Liver (tissue), 9 donors: ENCODE data around the gene LRRN3. TPM values are rescaled to one million over a fixed set of nuclear protein-coding genes. Genes with fewer than 3 reads are reported as not detected.

Experiments
- DNase-seq: peaks from one replicate; pipeline ENCODE4 v3.0.0-alpha.2; 2017; ENCODE audit warnings: low spot score
- H3K27ac ChIP-seq, 2 donors: one replicate each; pipeline ENCODE4 v1.7.0; 2013; ENCODE audit warnings: inconsistent platforms in 2 of 2, low read length in 2 of 2, control low read depth in 1 of 2, low read depth in 1 of 2, mild to moderate bottlenecking in 1 of 2
- H3K27me3 ChIP-seq, 4 donors: one replicate each; pipeline versions ENCODE4 v1.6.1 to v1.7.0; 2013; ENCODE audit warnings: low read length in 3 of 4, inconsistent platforms in 1 of 4, mild to moderate bottlenecking in 1 of 4, moderate library complexity in 1 of 4; ENCODE audit not compliant: control insufficient read depth in 4 of 4, insufficient read depth in 4 of 4
- H3K36me3 ChIP-seq, 4 donors: one replicate each; pipeline versions ENCODE4 v1.6.1 to v1.7.0; 2013; ENCODE audit warnings: low read length in 3 of 4, mild to moderate bottlenecking in 3 of 4, low read depth in 1 of 4, moderate library complexity in 1 of 4; ENCODE audit not compliant: control insufficient read depth in 4 of 4, insufficient read depth in 3 of 4
- H3K4me1 ChIP-seq, 4 donors: one replicate each; pipeline versions ENCODE4 v1.6.1 to v1.7.0; 2013; ENCODE audit warnings: low read length in 3 of 4, mild to moderate bottlenecking in 3 of 4, moderate library complexity in 1 of 4; ENCODE audit not compliant: control insufficient read depth in 4 of 4, insufficient read depth in 4 of 4
- H3K4me3 ChIP-seq, 3 donors: one replicate each; pipeline versions ENCODE4 v1.6.1 to v1.7.0; 2013; ENCODE audit warnings: low read length in 3 of 3, control low read depth in 1 of 3, low read depth in 1 of 3, mild to moderate bottlenecking in 1 of 3
- H3K9ac ChIP-seq, 2 donors: one replicate each; pipeline ENCODE4 v1.7.0; 2013; ENCODE audit warnings: low read length in 2 of 2, mild to moderate bottlenecking in 2 of 2, moderate library complexity in 2 of 2, control low read depth in 1 of 2, low read depth in 1 of 2
- H3K9me3 ChIP-seq, 4 donors: one replicate each; pipeline versions ENCODE4 v1.6.1 to v1.7.0; 2013; ENCODE audit warnings: low read length in 3 of 4; ENCODE audit not compliant: control insufficient read depth in 4 of 4
- EGR1 ChIP-seq, 2 donors: IDR thresholded peaks; 2 replicates each; pipeline ENCODE4 v1.6.1; 2016 to 2018; ENCODE audit warnings: antibody characterized with exemption in 2 of 2, low read depth in 2 of 2
- FOXA1 ChIP-seq: IDR thresholded peaks from 2 replicates; pipeline ENCODE4 v1.6.1; 2016; ENCODE audit warnings: antibody characterized with exemption
- FOXA2 ChIP-seq: IDR thresholded peaks from 2 replicates; pipeline ENCODE4 v1.6.1; 2016; ENCODE audit warnings: antibody characterized with exemption
- GABPA ChIP-seq, 2 donors: IDR thresholded peaks in 1 of 2; conservative IDR thresholded peaks in 1 of 2; 2 replicates each; pipeline ENCODE4 v1.6.1; 2016; ENCODE audit warnings: antibody characterized with exemption in 2 of 2, mild to moderate bottlenecking in 1 of 2, moderate library complexity in 1 of 2
- HNF4A ChIP-seq, 2 donors: conservative IDR thresholded peaks; 2 replicates each; pipeline ENCODE4 v1.6.1; 2016; ENCODE audit warnings: antibody characterized with exemption in 2 of 2, mild to moderate bottlenecking in 2 of 2
- HNF4G ChIP-seq: IDR thresholded peaks from 2 replicates; pipeline ENCODE4 v1.6.1; 2016; ENCODE audit warnings: antibody characterized with exemption
- JUND ChIP-seq, 2 donors: IDR thresholded peaks; 2 replicates each; pipeline ENCODE4 v1.6.1; 2016; ENCODE audit warnings: antibody characterized with exemption in 2 of 2
- NR2F2 ChIP-seq: IDR thresholded peaks from 2 replicates; pipeline ENCODE4 v1.6.1; 2016; ENCODE audit warnings: antibody characterized with exemption
- RAD21 ChIP-seq, 2 donors: IDR thresholded peaks; 2 replicates each; pipeline ENCODE4 v1.6.1; 2016; ENCODE audit warnings: antibody characterized with exemption in 2 of 2, mild to moderate bottlenecking in 2 of 2
- RXRA ChIP-seq, 2 donors: IDR thresholded peaks; 2 replicates each; pipeline ENCODE4 v1.6.1; 2017 to 2018; ENCODE audit warnings: antibody characterized with exemption in 2 of 2, mild to moderate bottlenecking in 1 of 2
- SP1 ChIP-seq: IDR thresholded peaks from 2 replicates; pipeline ENCODE4 v1.6.1; 2018; ENCODE audit warnings: antibody characterized with exemption, mild to moderate bottlenecking
- TAF1 ChIP-seq: conservative IDR thresholded peaks from 2 replicates; pipeline ENCODE4 v1.6.1; 2016; ENCODE audit warnings: antibody characterized with exemption, mild to moderate bottlenecking
- YY1 ChIP-seq: IDR thresholded peaks from 2 replicates; pipeline ENCODE4 v1.6.1; 2016; ENCODE audit warnings: antibody characterized with exemption, mild to moderate bottlenecking
- WGBS: extraction: QIAGEN DNeasy Blood & Tissue Kit; methylation state at CpG from one replicate; pipeline ENCODE4 v1.1.7; 2013; 5-methylcytosine and 5-hydroxymethylcytosine counted together
- polyA plus RNA-seq, 2 donors: library from polyadenylated mRNA; stranded (reverse) in 1 of 2; unstranded in 1 of 2; fragments of 200-250 nt in 1 of 2; fragments of >200 nt in 1 of 2; fragmentation: Nextera tagmentation in 1 of 2; extraction: Ambion mirVana in 1 of 2; gene quantifications; one replicate each; pipeline versions ENCODE4 v1.2.1 to v1.2.3, GENCODE V29; 2013 to 2015
- total RNA-seq, 2 donors: library from RNA; depleted of rRNA; stranded (reverse); fragments of >200 nt; gene quantifications; one replicate each; pipeline ENCODE4 v1.2.3, GENCODE V29; 2014
- TF ChIP-seq, protein P1 (sequence below): fragments of 150-350 bp; IDR thresholded peaks from 2 replicates; pipeline ENCODE4 v1.5.1; 2017; ENCODE audit warnings: improper control_type of control experiment, low read depth, low read length; ENCODE audit not compliant: missing input control
- TF ChIP-seq, protein P2 (sequence below): IDR thresholded peaks from 2 replicates; pipeline ENCODE4 v1.6.1; 2016; ENCODE audit warnings: antibody characterized with exemption, mild to moderate bottlenecking
- TF ChIP-seq, protein P3 (sequence below): IDR thresholded peaks from 2 replicates; pipeline ENCODE4 v1.6.1; 2016; ENCODE audit warnings: antibody characterized with exemption
- TF ChIP-seq, protein P4 (sequence below): IDR thresholded peaks from 2 replicates; pipeline ENCODE4 v1.6.1; 2016; ENCODE audit warnings: antibody characterized with exemption
- donor health status: healthy.
- donor health status: healthy.
- donor health status: healthy.
- donor health status: healthy.
- donor health status: healthy.

The LRRN3 gene
- total and polyA plus RNA-seq, 4 donors = 0.18 to 1.1 (median 0.32) TPM

DNA sequence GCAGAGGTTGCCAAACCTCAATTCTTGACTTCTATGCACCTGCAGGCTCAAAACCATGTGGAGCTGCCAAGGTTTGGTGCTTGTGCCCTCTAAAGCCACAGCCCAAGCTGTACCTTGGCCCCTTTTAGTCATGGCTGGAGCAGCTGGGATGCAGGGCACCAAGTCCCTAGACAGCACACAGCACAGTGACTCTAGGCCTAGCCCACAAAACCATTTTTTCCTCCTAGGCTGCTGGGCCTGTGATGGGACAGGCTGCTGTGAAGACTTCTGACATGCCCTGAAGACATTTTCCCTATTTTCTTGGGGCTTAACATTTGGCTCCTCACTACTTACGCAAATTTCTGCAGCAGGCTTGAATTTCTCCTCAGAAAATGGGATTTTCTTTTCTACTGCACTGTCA lies 27.8 kb upstream of the LRRN3 start:
- Histone ChIP-seq H3K9me3 (peaks cover 0 to 7% (median under 1%) of the 10 kb centered on the region in 4 donors), H3K4me3 (no peak overlapping the region), H3K36me3 (no peaks in the 10 kb centered on the region), H3K27me3 (no peaks in the 10 kb centered on the region), H3K4me1 (no peaks in the 10 kb centered on the region), H3K27ac (no peak overlapping the region), H3K9ac (no peak overlapping the region)
- no peak for DNase-seq
- TF ChIP-seq RXRA (IDR thresholded peaks at IDR 0.05) (no peak), JUND (IDR thresholded peaks at IDR 0.05) (no peak), HNF4A (conservative IDR thresholded peaks at IDR 0.05) (no peak), FOXA1 (no peak), TAF1 (no peak), FOXA2 (no peak), GABPA (IDR thresholded peaks at IDR 0.05 in 1 of 2, conservative IDR thresholded peaks at IDR 0.05 in 1 of 2) (no peak), SP1 (no peak), YY1 (no peak)
- TF ChIP-seq, protein P1, sequence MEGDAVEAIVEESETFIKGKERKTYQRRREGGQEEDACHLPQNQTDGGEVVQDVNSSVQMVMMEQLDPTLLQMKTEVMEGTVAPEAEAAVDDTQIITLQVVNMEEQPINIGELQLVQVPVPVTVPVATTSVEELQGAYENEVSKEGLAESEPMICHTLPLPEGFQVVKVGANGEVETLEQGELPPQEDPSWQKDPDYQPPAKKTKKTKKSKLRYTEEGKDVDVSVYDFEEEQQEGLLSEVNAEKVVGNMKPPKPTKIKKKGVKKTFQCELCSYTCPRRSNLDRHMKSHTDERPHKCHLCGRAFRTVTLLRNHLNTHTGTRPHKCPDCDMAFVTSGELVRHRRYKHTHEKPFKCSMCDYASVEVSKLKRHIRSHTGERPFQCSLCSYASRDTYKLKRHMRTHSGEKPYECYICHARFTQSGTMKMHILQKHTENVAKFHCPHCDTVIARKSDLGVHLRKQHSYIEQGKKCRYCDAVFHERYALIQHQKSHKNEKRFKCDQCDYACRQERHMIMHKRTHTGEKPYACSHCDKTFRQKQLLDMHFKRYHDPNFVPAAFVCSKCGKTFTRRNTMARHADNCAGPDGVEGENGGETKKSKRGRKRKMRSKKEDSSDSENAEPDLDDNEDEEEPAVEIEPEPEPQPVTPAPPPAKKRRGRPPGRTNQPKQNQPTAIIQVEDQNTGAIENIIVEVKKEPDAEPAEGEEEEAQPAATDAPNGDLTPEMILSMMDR = no peak
- TF ChIP-seq, protein P2, sequence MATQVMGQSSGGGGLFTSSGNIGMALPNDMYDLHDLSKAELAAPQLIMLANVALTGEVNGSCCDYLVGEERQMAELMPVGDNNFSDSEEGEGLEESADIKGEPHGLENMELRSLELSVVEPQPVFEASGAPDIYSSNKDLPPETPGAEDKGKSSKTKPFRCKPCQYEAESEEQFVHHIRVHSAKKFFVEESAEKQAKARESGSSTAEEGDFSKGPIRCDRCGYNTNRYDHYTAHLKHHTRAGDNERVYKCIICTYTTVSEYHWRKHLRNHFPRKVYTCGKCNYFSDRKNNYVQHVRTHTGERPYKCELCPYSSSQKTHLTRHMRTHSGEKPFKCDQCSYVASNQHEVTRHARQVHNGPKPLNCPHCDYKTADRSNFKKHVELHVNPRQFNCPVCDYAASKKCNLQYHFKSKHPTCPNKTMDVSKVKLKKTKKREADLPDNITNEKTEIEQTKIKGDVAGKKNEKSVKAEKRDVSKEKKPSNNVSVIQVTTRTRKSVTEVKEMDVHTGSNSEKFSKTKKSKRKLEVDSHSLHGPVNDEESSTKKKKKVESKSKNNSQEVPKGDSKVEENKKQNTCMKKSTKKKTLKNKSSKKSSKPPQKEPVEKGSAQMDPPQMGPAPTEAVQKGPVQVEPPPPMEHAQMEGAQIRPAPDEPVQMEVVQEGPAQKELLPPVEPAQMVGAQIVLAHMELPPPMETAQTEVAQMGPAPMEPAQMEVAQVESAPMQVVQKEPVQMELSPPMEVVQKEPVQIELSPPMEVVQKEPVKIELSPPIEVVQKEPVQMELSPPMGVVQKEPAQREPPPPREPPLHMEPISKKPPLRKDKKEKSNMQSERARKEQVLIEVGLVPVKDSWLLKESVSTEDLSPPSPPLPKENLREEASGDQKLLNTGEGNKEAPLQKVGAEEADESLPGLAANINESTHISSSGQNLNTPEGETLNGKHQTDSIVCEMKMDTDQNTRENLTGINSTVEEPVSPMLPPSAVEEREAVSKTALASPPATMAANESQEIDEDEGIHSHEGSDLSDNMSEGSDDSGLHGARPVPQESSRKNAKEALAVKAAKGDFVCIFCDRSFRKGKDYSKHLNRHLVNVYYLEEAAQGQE = no peak
- TF ChIP-seq, protein P3, sequence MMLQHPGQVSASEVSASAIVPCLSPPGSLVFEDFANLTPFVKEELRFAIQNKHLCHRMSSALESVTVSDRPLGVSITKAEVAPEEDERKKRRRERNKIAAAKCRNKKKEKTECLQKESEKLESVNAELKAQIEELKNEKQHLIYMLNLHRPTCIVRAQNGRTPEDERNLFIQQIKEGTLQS = no peak
- 100% methylated on average over 1 of the region's 1 CpG for WGBS

DNA sequence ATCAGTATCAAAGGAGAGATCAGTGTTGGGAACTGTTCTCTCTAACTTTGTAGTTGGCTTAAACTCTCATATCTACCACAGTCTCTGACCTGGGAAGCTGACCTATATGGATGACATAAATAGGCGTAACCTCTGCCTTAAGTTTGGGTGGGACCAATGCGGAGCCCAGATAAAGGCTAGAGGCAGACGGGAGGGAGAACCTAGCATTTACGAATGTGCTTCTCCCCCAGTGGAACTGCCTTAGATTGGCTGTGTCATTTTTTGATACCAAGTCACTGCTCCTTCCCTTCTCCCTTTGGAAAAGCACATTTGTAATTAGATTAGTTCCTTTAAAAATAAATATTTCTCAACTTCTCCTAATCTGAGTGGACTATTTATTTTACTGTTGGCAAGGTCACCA lies 23.7 kb upstream of the LRRN3 start:
- H3K27ac ChIP-seq = no peak overlapping the region
- no peak for DNase-seq
- WGBS = 93% methylated on average over 4 of the region's 4 CpGs
- H3K4me3 ChIP-seq = no peak overlapping the region
- no peaks in the 10 kb centered on the region for H3K4me1 ChIP-seq
- no peak overlapping the region for H3K9ac ChIP-seq
- H3K36me3 ChIP-seq = no peaks in the 10 kb centered on the region
- H3K9me3 ChIP-seq = peaks cover 0 to 7% (median under 1%) of the 10 kb centered on the region in 4 donors
- no peaks in the 10 kb centered on the region for H3K27me3 ChIP-seq
- TF ChIP-seq, protein P2 = no peak
- no peak for TF ChIP-seq YY1
- TF ChIP-seq, protein P3 = no peak
- no peak for TF ChIP-seq JUND (IDR thresholded peaks at IDR 0.05)
- TF ChIP-seq, protein P1 = no peak
- no peak for TF ChIP-seq NR2F2
- TF ChIP-seq GABPA (IDR thresholded peaks at IDR 0.05 in 1 of 2, conservative IDR thresholded peaks at IDR 0.05 in 1 of 2) = no peak
- TF ChIP-seq HNF4G = no peak
- no peak for TF ChIP-seq SP1
- no peak for TF ChIP-seq HNF4A (conservative IDR thresholded peaks at IDR 0.05)
- TF ChIP-seq RAD21 (IDR thresholded peaks at IDR 0.05) = no peak
- TF ChIP-seq FOXA2 = no peak
- no peak for TF ChIP-seq RXRA (IDR thresholded peaks at IDR 0.05)
- TF ChIP-seq TAF1 = no peak
- TF ChIP-seq, protein P4, sequence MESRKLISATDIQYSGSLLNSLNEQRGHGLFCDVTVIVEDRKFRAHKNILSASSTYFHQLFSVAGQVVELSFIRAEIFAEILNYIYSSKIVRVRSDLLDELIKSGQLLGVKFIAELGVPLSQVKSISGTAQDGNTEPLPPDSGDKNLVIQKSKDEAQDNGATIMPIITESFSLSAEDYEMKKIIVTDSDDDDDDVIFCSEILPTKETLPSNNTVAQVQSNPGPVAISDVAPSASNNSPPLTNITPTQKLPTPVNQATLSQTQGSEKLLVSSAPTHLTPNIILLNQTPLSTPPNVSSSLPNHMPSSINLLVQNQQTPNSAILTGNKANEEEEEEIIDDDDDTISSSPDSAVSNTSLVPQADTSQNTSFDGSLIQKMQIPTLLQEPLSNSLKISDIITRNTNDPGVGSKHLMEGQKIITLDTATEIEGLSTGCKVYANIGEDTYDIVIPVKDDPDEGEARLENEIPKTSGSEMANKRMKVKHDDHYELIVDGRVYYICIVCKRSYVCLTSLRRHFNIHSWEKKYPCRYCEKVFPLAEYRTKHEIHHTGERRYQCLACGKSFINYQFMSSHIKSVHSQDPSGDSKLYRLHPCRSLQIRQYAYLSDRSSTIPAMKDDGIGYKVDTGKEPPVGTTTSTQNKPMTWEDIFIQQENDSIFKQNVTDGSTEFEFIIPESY = no peak
- no peak for TF ChIP-seq EGR1 (IDR thresholded peaks at IDR 0.05; ENCODE audit: low read depth in 2 of 2)
- TF ChIP-seq FOXA1 = no peak
